C4-2B (cell line): ENCODE measurements around the gene PIP4K2B.

Experiments
- H3K27ac ChIP-seq: fragments of 450-650 bp; 2 replicates; pipeline ENCODE4 v1.5.1; 2017
- ZFX ChIP-seq: fragments of 450-650 bp; IDR thresholded peaks from 2 replicates; pipeline ENCODE4 v1.6.1; 2017
- TF ChIP-seq, protein P1 (sequence below): fragments of 450-650 bp; conservative IDR thresholded peaks from 2 replicates; pipeline ENCODE4 v1.5.1; 2017; ENCODE audit warnings: mild to moderate bottlenecking

Gene PIP4K2B

GRCh38 chr17:38716368-38717005 lies 82.9 kb downstream of the PIP4K2B start:
- TF ChIP-seq ZFX: no peak
- TF ChIP-seq, protein P1, sequence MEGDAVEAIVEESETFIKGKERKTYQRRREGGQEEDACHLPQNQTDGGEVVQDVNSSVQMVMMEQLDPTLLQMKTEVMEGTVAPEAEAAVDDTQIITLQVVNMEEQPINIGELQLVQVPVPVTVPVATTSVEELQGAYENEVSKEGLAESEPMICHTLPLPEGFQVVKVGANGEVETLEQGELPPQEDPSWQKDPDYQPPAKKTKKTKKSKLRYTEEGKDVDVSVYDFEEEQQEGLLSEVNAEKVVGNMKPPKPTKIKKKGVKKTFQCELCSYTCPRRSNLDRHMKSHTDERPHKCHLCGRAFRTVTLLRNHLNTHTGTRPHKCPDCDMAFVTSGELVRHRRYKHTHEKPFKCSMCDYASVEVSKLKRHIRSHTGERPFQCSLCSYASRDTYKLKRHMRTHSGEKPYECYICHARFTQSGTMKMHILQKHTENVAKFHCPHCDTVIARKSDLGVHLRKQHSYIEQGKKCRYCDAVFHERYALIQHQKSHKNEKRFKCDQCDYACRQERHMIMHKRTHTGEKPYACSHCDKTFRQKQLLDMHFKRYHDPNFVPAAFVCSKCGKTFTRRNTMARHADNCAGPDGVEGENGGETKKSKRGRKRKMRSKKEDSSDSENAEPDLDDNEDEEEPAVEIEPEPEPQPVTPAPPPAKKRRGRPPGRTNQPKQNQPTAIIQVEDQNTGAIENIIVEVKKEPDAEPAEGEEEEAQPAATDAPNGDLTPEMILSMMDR: no peak
- H3K27ac ChIP-seq: no peak overlapping the region
